ENCODE measurements around the gene CTDSP2. TPM values are rescaled to one million over a fixed set of nuclear protein-coding genes. Genes with fewer than 3 reads are reported as not detected.

Gene CTDSP2
- total RNA-seq, 2 experiments from 2014 or later: 44.2 to 118 TPM

- CTCF ChIA-PET (ENCODE audit: unreplicated experiment): no interaction called here
- no peaks in the 10 kb centered on the region for H3K4me1 ChIP-seq (ENCODE audit: insufficient read depth, low read length, poor library complexity, severe bottlenecking)
- no peaks in the 10 kb centered on the region for H3K79me2 ChIP-seq (ENCODE audit: insufficient read depth, low read depth, low read length)
- no TSS peak for BruUV-seq (replicated peaks)
- POLR2A ChIA-PET: interaction anchor here (0.7 kb wide), 1 partner anchor 17 kb away, joined by 3 read pairs; no protein-coding TSS in a partner anchor
- H3K36me3 ChIP-seq (ENCODE audit: insufficient read depth, low read length): peaks cover 71% of the 10 kb centered on the region
- DNase-seq (ENCODE audit: low spot score): no peak
- TF ChIP-seq EZH2phosphoT487 (IDR thresholded peaks at IDR 0.05; ENCODE audit: borderline replicate concordance, low read depth, low read length) (no peak), CTCF (conservative IDR thresholded peaks at IDR 0.05; ENCODE audit: low read length) (no peak)
- no peak overlapping the region for H2AFZ ChIP-seq (ENCODE audit: low read length)
- no peak overlapping the region for H3K4me2 ChIP-seq (ENCODE audit: low read length)
- H3K9me3 ChIP-seq (ENCODE audit: low read length): no peaks in the 10 kb centered on the region
- no peaks in the 10 kb centered on the region for H3K9me2 ChIP-seq (ENCODE audit: insufficient read depth, low read length)
- no peaks in the 10 kb centered on the region for H4K20me1 ChIP-seq (ENCODE audit: insufficient read depth, low read length)
- H3K27ac ChIP-seq (ENCODE audit: low read depth, low read length, poor library complexity, severe bottlenecking): no peak overlapping the region
- intact Hi-C loops (cut with micrococcal nuclease; ENCODE audit: unreplicated experiment): no loop called here
- no peak overlapping the region for H3K4me3 ChIP-seq (ENCODE audit: low read depth, low read length, poor library complexity, severe bottlenecking)
These were observed 48.6 kb downstream of the CTDSP2 start for GRCh38 chr12:57797933-57798332.

DNA sequence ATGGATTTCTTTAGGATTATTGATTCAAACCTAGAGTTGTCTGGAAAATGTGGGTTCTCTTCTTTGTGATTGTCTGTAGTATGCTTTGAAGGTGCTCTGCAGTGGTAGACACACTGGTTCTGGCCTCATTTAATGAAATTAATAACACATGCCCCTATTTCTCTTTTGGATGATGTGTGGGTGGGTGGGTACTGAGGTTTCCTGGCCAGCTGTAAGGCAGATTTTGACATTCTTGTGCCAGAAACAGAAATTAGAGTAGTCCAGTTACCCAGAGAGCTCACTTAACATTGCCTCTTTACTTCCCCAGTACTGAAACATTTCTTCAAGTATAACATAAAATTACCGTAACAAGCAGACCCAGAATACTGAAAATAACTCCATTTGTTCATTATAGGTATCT lies 49.5 kb downstream of the CTDSP2 start:
- H3K4me3 ChIP-seq (ENCODE audit: low read depth, low read length, poor library complexity, severe bottlenecking): no peak overlapping the region
- H3K36me3 ChIP-seq (ENCODE audit: insufficient read depth, low read length): peaks cover 76% of the 10 kb centered on the region
- CTCF ChIA-PET (ENCODE audit: unreplicated experiment): no interaction called here
- no peaks in the 10 kb centered on the region for H4K20me1 ChIP-seq (ENCODE audit: insufficient read depth, low read length)
- no peak overlapping the region for H3K4me2 ChIP-seq (ENCODE audit: low read length)
- POLR2A ChIA-PET: no interaction called here
- H2AFZ ChIP-seq (ENCODE audit: low read length): no peak overlapping the region
- intact Hi-C loops (cut with micrococcal nuclease; ENCODE audit: unreplicated experiment): no loop called here
- no TSS peak for BruUV-seq (replicated peaks)
- DNase-seq (ENCODE audit: low spot score): no peak
- no peak overlapping the region for H3K27ac ChIP-seq (ENCODE audit: low read depth, low read length, poor library complexity, severe bottlenecking)
- H3K9me2 ChIP-seq (ENCODE audit: insufficient read depth, low read length): no peaks in the 10 kb centered on the region
- H3K79me2 ChIP-seq (ENCODE audit: insufficient read depth, low read depth, low read length): no peaks in the 10 kb centered on the region
- no peaks in the 10 kb centered on the region for H3K4me1 ChIP-seq (ENCODE audit: insufficient read depth, low read length, poor library complexity, severe bottlenecking)
- TF ChIP-seq EZH2phosphoT487 (IDR thresholded peaks at IDR 0.05; ENCODE audit: borderline replicate concordance, low read depth, low read length): no peak
- TF ChIP-seq CTCF (conservative IDR thresholded peaks at IDR 0.05; ENCODE audit: low read length): no peak
- no peaks in the 10 kb centered on the region for H3K9me3 ChIP-seq (ENCODE audit: low read length)

DNA sequence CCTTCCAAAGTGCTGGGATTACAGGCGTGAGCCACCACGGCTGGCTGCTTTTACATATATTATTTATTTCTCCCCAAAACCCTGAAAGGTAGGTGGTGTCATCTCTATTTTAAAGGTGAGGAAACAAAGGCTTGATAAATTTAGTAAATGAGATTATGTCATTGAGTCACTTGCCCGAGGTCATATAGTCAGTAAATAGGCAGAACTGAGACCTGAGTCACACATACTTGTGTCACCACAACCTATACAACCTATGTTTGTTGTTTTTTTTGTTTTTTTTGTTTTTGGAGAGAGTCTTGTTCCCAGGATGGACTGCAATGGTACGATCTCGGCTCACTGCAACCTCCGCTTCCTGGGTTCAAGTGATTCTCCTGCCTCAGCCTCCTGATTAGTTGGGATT lies 51.2 kb downstream of the CTDSP2 start:
- Histone ChIP-seq H2AFZ (ENCODE audit: low read length) (no peak overlapping the region), H3K4me2 (ENCODE audit: low read length) (no peak overlapping the region), H4K20me1 (ENCODE audit: insufficient read depth, low read length) (no peaks in the 10 kb centered on the region), H3K4me1 (ENCODE audit: insufficient read depth, low read length, poor library complexity, severe bottlenecking) (no peaks in the 10 kb centered on the region), H3K9me2 (ENCODE audit: insufficient read depth, low read length) (no peaks in the 10 kb centered on the region), H3K27ac (ENCODE audit: low read depth, low read length, poor library complexity, severe bottlenecking) (no peak overlapping the region), H3K36me3 (ENCODE audit: insufficient read depth, low read length) (peaks cover 90% of the 10 kb centered on the region), H3K9me3 (ENCODE audit: low read length) (no peaks in the 10 kb centered on the region), H3K79me2 (ENCODE audit: insufficient read depth, low read depth, low read length) (no peaks in the 10 kb centered on the region), H3K4me3 (ENCODE audit: low read depth, low read length, poor library complexity, severe bottlenecking) (no peak overlapping the region)
- BruUV-seq (replicated peaks): no TSS peak
- intact Hi-C loops (cut with micrococcal nuclease; ENCODE audit: unreplicated experiment): no loop called here
- ChIA-PET POLR2A (no interaction called here), CTCF (ENCODE audit: unreplicated experiment) (no interaction called here)
- no peak for TF ChIP-seq CTCF (conservative IDR thresholded peaks at IDR 0.05; ENCODE audit: low read length)
- no peak for TF ChIP-seq EZH2phosphoT487 (IDR thresholded peaks at IDR 0.05; ENCODE audit: borderline replicate concordance, low read depth, low read length)
- no peak for DNase-seq (ENCODE audit: low spot score)
